Immature natural killer cell (primary cell): Measurements from ENCODE around the gene FAM83F. TPM values are rescaled to one million over a fixed set of nuclear protein-coding genes. Genes with fewer than 3 reads are reported as not detected.

Experiments used
- DNase-seq, 3 donors: peaks; one replicate each; pipeline ENCODE4 v3.0.0; 2022; ENCODE audit warnings: mixed read lengths in 1 of 3
- H3K27ac Mint-ChIP-seq, 6 donors: one replicate each; pipeline ENCODE4 v1.8.0; 2020; ENCODE audit warnings: mixed read lengths in 6 of 6, mild to moderate bottlenecking in 5 of 6, inconsistent platforms in 4 of 6, moderate library complexity in 3 of 6
- H3K27me3 Mint-ChIP-seq, 3 donors: one replicate each; pipeline ENCODE4 v1.8.0; 2020 to 2021; ENCODE audit warnings: low read depth in 3 of 3, mild to moderate bottlenecking in 3 of 3, mixed read lengths in 3 of 3, moderate library complexity in 3 of 3, inconsistent platforms in 1 of 3
- H3K36me3 Mint-ChIP-seq, 3 donors: one replicate each; pipeline ENCODE4 v1.8.0; 2020; ENCODE audit warnings: mixed read lengths in 3 of 3, inconsistent platforms in 2 of 3, mild to moderate bottlenecking in 2 of 3
- H3K4me1 Mint-ChIP-seq, 2 donors: one replicate each; pipeline ENCODE4 v1.8.0; 2020; ENCODE audit warnings: inconsistent platforms in 2 of 2, mild to moderate bottlenecking in 2 of 2, mixed read lengths in 2 of 2, moderate library complexity in 1 of 2
- H3K4me3 Mint-ChIP-seq, 5 donors: one replicate each; pipeline ENCODE4 v1.8.0; 2020; ENCODE audit warnings: mild to moderate bottlenecking in 5 of 5, mixed read lengths in 5 of 5, inconsistent platforms in 3 of 5, moderate library complexity in 3 of 5
- H3K9me3 Mint-ChIP-seq, 6 donors: one replicate each; pipeline ENCODE4 v1.8.0; 2020; ENCODE audit warnings: mild to moderate bottlenecking in 6 of 6, mixed read lengths in 6 of 6, inconsistent platforms in 4 of 6, moderate library complexity in 3 of 6
- polyA plus RNA-seq, 3 donors: library from polyadenylated mRNA; unstranded; fragments of 300-500 nt; fragmentation: Illumina TruSeq; gene quantifications; one replicate each; pipeline ENCODE4 v1.2.3, GENCODE V29; 2021

FAM83F gene
- polyA plus RNA-seq, 3 donors from 2014 or later = not detected

- H3K4me3 Mint-ChIP-seq = no peak overlapping the region
- no peaks in the 10 kb centered on the region for H3K36me3 Mint-ChIP-seq
- H3K4me1 Mint-ChIP-seq = peaks cover 13% of the 10 kb centered on the region in 2 donors
- DNase-seq = no peak
- H3K27me3 Mint-ChIP-seq = peaks cover 0 to 9% (median 6%) of the 10 kb centered on the region in 3 donors
- H3K27ac Mint-ChIP-seq = no peak overlapping the region
- no peaks in the 10 kb centered on the region for H3K9me3 Mint-ChIP-seq
Observed at GRCh38 chr22:40004836-40005235, 10.1 kb downstream of the FAM83F start.

GRCh38 chr22:40006641-40007040 is 11.9 kb downstream of the FAM83F start:
- Mint-ChIP-seq H3K36me3 (no peaks in the 10 kb centered on the region), H3K4me3 (no peak overlapping the region), H3K9me3 (no peaks in the 10 kb centered on the region), H3K27ac (peak overlapping the region in 1 of 6 donors; percentile 23), H3K27me3 (peaks cover 0 to 12% (median 8%) of the 10 kb centered on the region in 3 donors), H3K4me1 (peaks cover 15 to 19% of the 10 kb centered on the region in 2 donors)
- DNase-seq = no peak

GRCh38 chr22:40007853-40008710 is 13.3 kb downstream of the FAM83F start:
- Mint-ChIP-seq H3K4me3 (no peak overlapping the region), H3K4me1 (peaks cover 15 to 19% of the 10 kb centered on the region in 2 donors), H3K27ac (no peak overlapping the region), H3K27me3 (peaks cover 4 to 13% (median 8%) of the 10 kb centered on the region in 3 donors), H3K9me3 (no peaks in the 10 kb centered on the region), H3K36me3 (peaks cover 0 to 2% (median 0%) of the 10 kb centered on the region in 3 donors)
- no peak for DNase-seq

GRCh38 chr22:40008726-40009291 is 14.1 kb downstream of the FAM83F start:
- DNase-seq = no peak
- H3K4me1 Mint-ChIP-seq = peaks cover 15 to 19% of the 10 kb centered on the region in 2 donors
- no peaks in the 10 kb centered on the region for H3K9me3 Mint-ChIP-seq
- peak overlapping the region in 3 of 5 donors; percentile 44 to 79 (median 66) for H3K4me3 Mint-ChIP-seq
- peak overlapping the region in 2 of 6 donors; percentile 71 to 83 for H3K27ac Mint-ChIP-seq
- peaks cover 7 to 14% (median 8%) of the 10 kb centered on the region in 3 donors for H3K27me3 Mint-ChIP-seq
- H3K36me3 Mint-ChIP-seq = peaks cover 0 to 4% (median 0%) of the 10 kb centered on the region in 3 donors

GRCh38 chr22:40009292-40009774 is 14.6 kb downstream of the FAM83F start:
- Mint-ChIP-seq H3K27me3 (peaks cover 7 to 14% (median 8%) of the 10 kb centered on the region in 3 donors), H3K4me3 (peak overlapping the region; percentile 44 to 79 (median 66)), H3K27ac (peak overlapping the region in 3 of 6 donors; percentile 31 to 83 (median 71)), H3K36me3 (peaks cover 0 to 4% (median 0%) of the 10 kb centered on the region in 3 donors), H3K9me3 (no peaks in the 10 kb centered on the region), H3K4me1 (peaks cover 15 to 19% of the 10 kb centered on the region in 2 donors)
- peak; percentile 15 to 38 (median 16) for DNase-seq

GRCh38 chr22:40009951-40010671 is 15.4 kb downstream of the FAM83F start:
- DNase-seq = no peak
- H3K4me1 Mint-ChIP-seq = peaks cover 15 to 19% of the 10 kb centered on the region in 2 donors
- peak overlapping the region in 1 of 6 donors; percentile 83 for H3K27ac Mint-ChIP-seq
- peaks cover 0 to 4% (median 0%) of the 10 kb centered on the region in 3 donors for H3K36me3 Mint-ChIP-seq
- H3K4me3 Mint-ChIP-seq = peak overlapping the region in 3 of 5 donors; percentile 18 to 79 (median 55)
- H3K9me3 Mint-ChIP-seq = no peaks in the 10 kb centered on the region
- peaks cover 7 to 16% (median 8%) of the 10 kb centered on the region in 3 donors for H3K27me3 Mint-ChIP-seq

- H3K27ac Mint-ChIP-seq = no peak overlapping the region
- peaks cover 7 to 17% (median 12%) of the 10 kb centered on the region in 3 donors for H3K27me3 Mint-ChIP-seq
- no peak overlapping the region for H3K4me3 Mint-ChIP-seq
- H3K4me1 Mint-ChIP-seq = peaks cover 15 to 19% of the 10 kb centered on the region in 2 donors
- H3K36me3 Mint-ChIP-seq = peaks cover 0 to 4% (median 0%) of the 10 kb centered on the region in 3 donors
- DNase-seq = no peak
- H3K9me3 Mint-ChIP-seq = no peaks in the 10 kb centered on the region
Observed at GRCh38 chr22:40010746-40011145, 16.0 kb downstream of the FAM83F start.

- no peak overlapping the region for H3K27ac Mint-ChIP-seq
- H3K9me3 Mint-ChIP-seq = no peaks in the 10 kb centered on the region
- no peak overlapping the region for H3K4me3 Mint-ChIP-seq
- peaks cover 0 to 4% (median 0%) of the 10 kb centered on the region in 3 donors for H3K36me3 Mint-ChIP-seq
- no peak for DNase-seq
- peaks cover 8 to 15% (median 9%) of the 10 kb centered on the region in 3 donors for H3K27me3 Mint-ChIP-seq
- H3K4me1 Mint-ChIP-seq = peaks cover 3 to 8% of the 10 kb centered on the region in 2 donors
Observed at GRCh38 chr22:40014667-40015248, 20.0 kb downstream of the FAM83F start.

- no peak for DNase-seq
- Mint-ChIP-seq H3K4me1 (peaks cover 0 to 2% of the 10 kb centered on the region in 2 donors), H3K36me3 (peaks cover 0 to 4% (median 0%) of the 10 kb centered on the region in 3 donors), H3K27ac (no peak overlapping the region), H3K27me3 (peaks cover 7 to 13% (median 8%) of the 10 kb centered on the region in 3 donors), H3K4me3 (no peak overlapping the region), H3K9me3 (no peaks in the 10 kb centered on the region)
Observed at GRCh38 chr22:40015358-40015976, 20.7 kb downstream of the FAM83F start.

- Mint-ChIP-seq H3K27me3 (peaks cover 4 to 8% (median 7%) of the 10 kb centered on the region in 3 donors), H3K4me1 (peaks cover 0 to 2% of the 10 kb centered on the region in 2 donors), H3K9me3 (no peaks in the 10 kb centered on the region), H3K4me3 (no peak overlapping the region), H3K27ac (no peak overlapping the region), H3K36me3 (peaks cover 0 to 2% (median 0%) of the 10 kb centered on the region in 3 donors)
- DNase-seq = no peak
Observed at GRCh38 chr22:40018051-40018450, 23.3 kb downstream of the FAM83F start.

GRCh38 chr22:40019100-40019499 is 24.3 kb downstream of the FAM83F start:
- Mint-ChIP-seq H3K4me1 (peaks cover 0 to 2% of the 10 kb centered on the region in 2 donors), H3K36me3 (no peaks in the 10 kb centered on the region), H3K9me3 (no peaks in the 10 kb centered on the region), H3K27ac (no peak overlapping the region), H3K4me3 (no peak overlapping the region), H3K27me3 (peaks cover 3 to 11% (median 3%) of the 10 kb centered on the region in 3 donors)
- DNase-seq = no peak

- DNase-seq = no peak
- Mint-ChIP-seq H3K27me3 (peaks cover 0 to 9% (median 3%) of the 10 kb centered on the region in 3 donors), H3K27ac (no peak overlapping the region), H3K9me3 (no peaks in the 10 kb centered on the region), H3K36me3 (no peaks in the 10 kb centered on the region), H3K4me3 (no peak overlapping the region), H3K4me1 (peaks cover 0 to 2% of the 10 kb centered on the region in 2 donors)
Observed at GRCh38 chr22:40020956-40021355, 26.2 kb downstream of the FAM83F start.
